Adrenal gland (tissue), 12 donors: ENCODE results near the gene GPHN. TPM values are rescaled to one million over a fixed set of nuclear protein-coding genes. Genes with fewer than 3 reads are reported as not detected.

Source experiments
- DNase-seq, 7 donors: peaks; one replicate each; pipeline ENCODE4 v3.0.0-alpha.2; 2019 to 2020
- H3K27ac ChIP-seq, 5 donors: fragments of 200-600 bp; sonication (generic) in 4 of 5; 1 replicate in 3 of 5; 2 replicates in 2 of 5; pipeline versions ENCODE4 v1.5.1 to v1.8.0; 2016 to 2020; ENCODE audit warnings: mild to moderate bottlenecking in 1 of 5
- H3K27me3 ChIP-seq: fragments of 200-600 bp; 2 replicates; pipeline ENCODE4 v1.8.0; 2021
- H3K36me3 ChIP-seq, 2 donors: fragments of 200-600 bp; replicated peaks in 1 of 2; 1 replicate in 1 of 2; 2 replicates in 1 of 2; pipeline versions ENCODE4 v1.5.1 to v1.8.0; 2018 to 2022
- H3K4me1 ChIP-seq, 2 donors: fragments of 200-600 bp; replicated peaks in 1 of 2; 1 replicate in 1 of 2; 2 replicates in 1 of 2; pipeline versions ENCODE4 v1.5.1 to v1.8.0; 2018 to 2021
- H3K4me3 ChIP-seq, 4 donors: fragments of 200-600 bp; sonication (generic) in 3 of 4; one replicate each; pipeline ENCODE4 v1.5.1; 2016 to 2018
- H3K9me3 ChIP-seq, 3 donors: fragments of 200-600 bp; sonication (generic) in 1 of 3; replicated peaks in 1 of 3; 1 replicate in 2 of 3; 2 replicates in 1 of 3; pipeline versions ENCODE4 v1.5.1 to v1.8.0; 2016 to 2021
- CTCF ChIP-seq, 6 experiments: fragments of 450-650 bp in 4 of 6; fragments of 200-600 bp in 2 of 6; sonication (generic) in 1 of 6; IDR thresholded peaks; 1 replicate in 5 of 6; 2 replicates in 1 of 6; pipeline versions ENCODE4 v1.5.1 to v1.8.0; 2016 to 2021; ENCODE audit warnings: antibody characterized with exemption in 6 of 6, mild to moderate bottlenecking in 2 of 6, moderate library complexity in 1 of 6
- POLR2A ChIP-seq, 2 donors: fragments of 450-650 bp; IDR thresholded peaks; one replicate each; pipeline ENCODE4 v1.6.1; 2017; ENCODE audit warnings: antibody characterized with exemption in 2 of 2, mild to moderate bottlenecking in 2 of 2, moderate library complexity in 1 of 2
- WGBS, 4 donors: extraction: QIAGEN DNeasy Blood & Tissue Kit in 2 of 4; methylation state at CpG; one replicate each; pipeline versions ENCODE4 v1.1.5 to v1.1.7; 2013 to 2017; 5-methylcytosine and 5-hydroxymethylcytosine counted together
- intact Hi-C, 2 donors: fragments of 100-400 bp; cut with DNase I; formaldehyde crosslinking; loops; one replicate each; pipeline versions ENCODE4 v1.14.1 to v1.15.0; 2022 to 2023
- polyA plus RNA-seq, 3 donors: library from polyadenylated mRNA; stranded (reverse); fragments of 200-250 nt in 2 of 3; fragments of 350-450 nt in 1 of 3; fragmentation: Illumina TruSeq in 1 of 3; extraction: RNeasy Lipid Tissue Mini Kit (QIAGEN cat#74804) in 1 of 3; gene quantifications; one replicate each; pipeline ENCODE4 v1.2.3, GENCODE V29; 2013 to 2014
- total RNA-seq, 9 donors: library from RNA; depleted of rRNA in 4 of 9; stranded (reverse); fragments of >200 nt in 4 of 9; fragments of 120-200 nt in 1 of 9; fragmentation: NEBNext Ultra II Directional in 1 of 9; extraction: Animal tissue kit (Norgen Biotek cat#: 25700) in 1 of 9; gene quantifications; one replicate each; pipeline versions ENCODE4 v1.1.0 to v1.2.4, GENCODE V29; 2013 to 2023
- donor health status: healthy with polysubstance abuse.
- donor health status: Bipolar disorder and iron deficiency.
- donor health status: DM: yes; HTN: yes; CAD: no.
- donor health status: DM: no; HTN: no; CAD: no.
- donor health status: DM: no; HTN: no; CAD: no.
- donor health status: DM: yes; HTN: yes; CAD: no.

GPHN gene
- total and polyA plus RNA-seq, 12 donors: 12.5 to 41.0 (median 24.0) TPM

- intact Hi-C loops: loop anchor here in 1 of 2 donors (10.0 kb wide), 1 partner anchor 500 kb away; no protein-coding TSS in a partner anchor
- 0 to 4% (median 2%) methylated on average over 1 of the region's 1 CpG for WGBS, 4 donors
- H3K27me3 ChIP-seq: no peaks in the 10 kb centered on the region
- H3K4me1 ChIP-seq: no peaks in the 10 kb centered on the region
- H3K9me3 ChIP-seq: no peaks in the 10 kb centered on the region
- no peaks in the 10 kb centered on the region for H3K36me3 ChIP-seq
- H3K4me3 ChIP-seq: no peak overlapping the region
- H3K27ac ChIP-seq: no peak overlapping the region
- TF ChIP-seq CTCF (IDR thresholded peaks at IDR 0.05) (peak; percentile 57 to 72 (median 67)), POLR2A (IDR thresholded peaks at IDR 0.05) (no peak)
- peak; percentile 48 to 84 (median 63) for DNase-seq
Observed at GRCh38 chr14:66624336-66624937, 116.5 kb downstream of the GPHN start.

- no peak for TF ChIP-seq POLR2A (IDR thresholded peaks at IDR 0.05)
- no peak for TF ChIP-seq CTCF (IDR thresholded peaks at IDR 0.05)
- no peaks in the 10 kb centered on the region for H3K27me3 ChIP-seq
- intact Hi-C loops: loop anchor here in 1 of 2 donors (10.0 kb wide), 1 partner anchor 496 kb away; no protein-coding TSS in a partner anchor
- H3K9me3 ChIP-seq: no peaks in the 10 kb centered on the region
- no peak overlapping the region for H3K27ac ChIP-seq
- H3K36me3 ChIP-seq: no peaks in the 10 kb centered on the region
- H3K4me1 ChIP-seq: no peaks in the 10 kb centered on the region
- no peak overlapping the region for H3K4me3 ChIP-seq
- no peak for DNase-seq
Observed at GRCh38 chr14:66628636-66629035, 120.7 kb downstream of the GPHN start.

- TF ChIP-seq CTCF (IDR thresholded peaks at IDR 0.05) (no peak), POLR2A (IDR thresholded peaks at IDR 0.05) (no peak)
- no peak overlapping the region for H3K4me3 ChIP-seq
- DNase-seq: no peak
- no peak overlapping the region for H3K27ac ChIP-seq
- H3K4me1 ChIP-seq: no peaks in the 10 kb centered on the region
- no peaks in the 10 kb centered on the region for H3K36me3 ChIP-seq
- intact Hi-C loops: loop anchor here in 1 of 2 donors (10.0 kb wide), 1 partner anchor 495 kb away; no protein-coding TSS in a partner anchor
- no peaks in the 10 kb centered on the region for H3K9me3 ChIP-seq
- H3K27me3 ChIP-seq: no peaks in the 10 kb centered on the region
Observed at GRCh38 chr14:66629499-66629898, 121.6 kb downstream of the GPHN start.

GRCh38 chr14:66634876-66635275 is 126.9 kb downstream of the GPHN start:
- H3K27ac ChIP-seq: no peak overlapping the region
- no peak for TF ChIP-seq CTCF (IDR thresholded peaks at IDR 0.05)
- TF ChIP-seq POLR2A (IDR thresholded peaks at IDR 0.05): no peak
- H3K27me3 ChIP-seq: no peaks in the 10 kb centered on the region
- no peaks in the 10 kb centered on the region for H3K9me3 ChIP-seq
- no peaks in the 10 kb centered on the region for H3K36me3 ChIP-seq
- peaks cover 0 to 5% of the 10 kb centered on the region in 2 donors for H3K4me1 ChIP-seq
- no peak overlapping the region for H3K4me3 ChIP-seq
- intact Hi-C loops: no loop called here
- DNase-seq: no peak
